NCI-H510A (cell line): ENCODE results near the gene BMP5.
"Not testable (repeated sequence)": the region's sequence is repeated elsewhere in the genome, so short reads cannot be mapped to it uniquely, and the experiment has no call there.

Source experiments
- DNase-seq: peaks from one replicate; lab custom pipeline; 2025; lab: John Stamatoyannopoulos, UW

The BMP5 gene

GRCh38 chr6:55875400-55875799, at the start of gene BMP5:
BMP5 (minus strand) TSS chr6:55875590; CDS start chr6:55874865, 725 bp downstream.
- peak; percentile 74 for DNase-seq

DNA sequence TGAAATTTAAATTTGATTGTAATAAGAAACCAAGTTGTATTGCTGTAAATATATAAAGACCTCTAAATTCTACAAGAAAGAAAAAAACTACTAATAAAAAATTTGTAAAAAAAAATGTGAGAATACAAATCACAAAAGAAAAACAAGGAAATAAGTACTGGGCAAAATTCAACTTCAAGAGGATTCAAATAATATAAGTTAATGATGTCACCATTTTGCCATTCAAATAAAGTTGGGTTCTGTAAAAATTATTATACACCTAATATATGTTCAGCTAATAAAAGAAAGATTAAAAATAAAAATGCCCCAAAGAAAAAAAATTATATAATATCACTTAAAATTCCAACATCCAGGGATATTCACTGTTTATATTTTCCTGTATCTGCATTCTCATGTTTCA, 47.0 kb upstream of the BMP5 start:
- no peak for DNase-seq

GRCh38 chr6:55919716-55920308, 44.4 kb upstream of the BMP5 start:
- no peak for DNase-seq

DNA sequence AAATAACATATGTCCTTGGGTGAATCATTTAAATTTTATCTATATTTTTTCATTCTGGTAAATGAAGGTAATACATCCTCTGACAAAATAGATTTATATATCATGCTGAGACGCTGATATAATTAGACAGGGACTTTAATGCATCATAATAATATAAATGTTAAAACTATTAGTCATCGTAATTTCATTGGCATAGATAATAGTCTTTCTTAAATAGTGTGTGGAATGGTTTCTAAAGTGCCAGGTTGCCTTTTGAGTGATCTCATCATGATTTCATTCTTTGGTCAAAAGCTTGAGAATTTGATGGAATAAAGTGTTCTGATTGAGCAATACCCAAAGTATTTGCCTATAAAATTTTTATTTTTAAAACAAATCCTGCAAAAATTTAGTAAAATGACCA, 43.2 kb upstream of the BMP5 start:
- no peak for DNase-seq

DNA sequence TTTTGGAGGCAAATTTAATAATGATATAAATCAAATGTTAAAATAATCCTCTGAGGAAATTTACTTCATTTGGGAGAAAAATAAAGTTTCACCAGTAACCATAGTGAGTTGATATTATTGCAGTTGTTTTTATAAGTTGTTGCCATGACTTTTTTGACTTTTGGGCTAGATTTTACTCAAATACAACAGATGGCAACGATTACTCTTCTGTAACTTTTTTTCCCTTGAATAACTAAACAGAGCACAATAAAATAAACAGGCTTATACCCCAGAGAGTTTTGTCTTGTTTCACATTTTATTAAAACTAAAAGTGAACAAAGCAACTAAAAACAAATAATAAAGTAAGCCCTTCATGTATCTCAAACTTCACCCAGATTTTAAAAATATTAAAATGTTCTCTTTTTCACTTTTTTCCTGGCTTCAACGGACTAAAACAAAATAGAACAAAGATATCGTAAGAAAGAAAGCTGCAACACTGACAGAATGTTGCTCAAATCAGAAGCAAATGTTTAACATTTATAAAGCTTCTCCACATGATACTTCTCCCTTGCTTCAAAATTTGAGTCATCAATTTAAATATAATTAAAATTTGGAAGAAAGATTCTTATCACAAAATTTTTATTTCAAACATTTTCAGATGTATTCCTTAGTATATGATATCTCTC, 42.5 kb upstream of the BMP5 start:
- DNase-seq: no peak

- no peak for DNase-seq
These were observed 40.8 kb upstream of the BMP5 start for GRCh38 chr6:55916188-55916587.

- DNase-seq: peak; percentile 2
These were observed 38.1 kb upstream of the BMP5 start for GRCh38 chr6:55913228-55914195.

DNA sequence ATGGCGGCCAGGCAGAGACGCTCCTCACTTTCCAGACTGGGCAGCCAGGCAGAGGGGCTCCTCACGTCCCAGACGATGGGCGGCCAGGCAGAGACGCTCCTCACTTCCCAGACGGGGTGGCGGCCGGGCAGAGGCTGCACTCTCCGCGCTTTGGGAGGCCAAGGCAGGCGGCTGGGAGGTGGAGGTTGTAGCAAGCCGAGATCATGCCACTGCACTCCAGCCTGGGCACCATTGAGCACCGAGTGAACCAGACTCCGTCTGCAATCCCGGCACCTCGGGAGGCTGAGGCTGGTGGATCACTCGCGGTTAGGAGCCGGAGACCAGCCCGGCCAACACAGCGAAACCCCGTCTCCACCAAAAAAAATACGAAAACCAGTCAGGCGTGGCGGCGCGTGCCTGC, 35.1 kb upstream of the BMP5 start:
- not testable (repeated sequence) for DNase-seq

- not testable (repeated sequence) for DNase-seq
These were observed 34.5 kb upstream of the BMP5 start for GRCh38 chr6:55909911-55910310.

GRCh38 chr6:55902796-55903195, 27.4 kb upstream of the BMP5 start:
- DNase-seq: no peak

DNA sequence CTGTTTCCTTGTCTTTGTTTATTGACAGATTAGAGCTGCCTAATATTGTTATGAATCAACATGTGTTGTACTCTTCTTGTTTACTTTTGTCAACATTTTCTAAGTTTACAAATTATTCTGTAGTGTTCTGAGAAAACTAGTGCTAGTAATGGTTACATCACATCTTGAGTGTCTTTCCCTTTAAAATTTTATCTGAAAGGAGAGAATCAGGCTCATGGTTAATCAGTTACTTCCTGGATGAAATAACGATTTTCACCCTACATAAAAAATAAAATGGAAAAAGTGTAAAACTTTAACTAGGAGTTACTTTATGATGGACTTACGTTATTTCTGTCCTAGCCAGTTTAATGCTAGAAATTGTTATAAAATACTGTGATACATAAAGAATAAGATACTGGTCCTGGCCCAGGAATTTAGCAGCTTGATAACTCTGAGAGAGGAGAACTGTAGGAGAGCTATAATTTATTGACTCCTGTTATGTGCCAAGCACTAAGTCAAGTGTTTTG, 26.4 kb upstream of the BMP5 start:
- no peak for DNase-seq

- DNase-seq: no peak
These were observed 23.0 kb upstream of the BMP5 start for GRCh38 chr6:55898342-55898741.

- DNase-seq: no peak
These were observed 22.0 kb upstream of the BMP5 start for GRCh38 chr6:55897346-55897745.

DNA sequence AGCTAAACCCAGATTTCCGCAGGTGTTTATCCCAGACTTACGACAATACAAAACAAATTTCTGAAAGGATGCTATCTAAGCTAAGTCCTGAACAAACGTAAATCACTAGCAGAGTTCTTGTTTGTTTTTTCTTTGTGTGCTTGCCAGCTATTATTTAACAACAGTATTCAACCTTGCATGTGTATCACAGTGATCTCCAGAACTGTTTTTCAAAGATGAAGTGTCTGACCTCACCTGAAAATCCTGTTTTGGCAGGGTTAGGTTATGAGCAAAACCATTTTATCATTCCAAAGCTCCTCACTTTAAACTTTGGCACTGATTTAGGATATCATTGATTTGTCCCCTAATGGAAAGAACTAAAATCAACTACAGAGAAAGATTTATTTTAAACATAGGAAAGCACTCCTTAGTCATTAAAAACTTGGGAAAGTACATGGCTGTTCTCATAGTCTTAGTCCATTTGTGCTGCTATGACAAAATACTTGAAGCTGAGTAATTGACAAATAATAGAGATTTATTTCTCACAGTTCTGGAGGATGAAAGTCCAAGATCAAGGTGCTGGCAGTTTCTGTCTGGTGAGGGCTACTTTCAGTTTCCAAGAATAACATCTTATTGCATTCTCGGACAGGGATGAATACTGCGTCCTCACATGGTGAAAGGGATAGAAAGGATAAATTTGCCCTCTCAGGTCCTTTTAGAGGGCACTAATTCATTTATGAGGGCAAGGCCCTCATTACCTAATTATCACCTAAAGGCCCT, 20.8 kb upstream of the BMP5 start:
- peak; percentile 32 for DNase-seq

DNA sequence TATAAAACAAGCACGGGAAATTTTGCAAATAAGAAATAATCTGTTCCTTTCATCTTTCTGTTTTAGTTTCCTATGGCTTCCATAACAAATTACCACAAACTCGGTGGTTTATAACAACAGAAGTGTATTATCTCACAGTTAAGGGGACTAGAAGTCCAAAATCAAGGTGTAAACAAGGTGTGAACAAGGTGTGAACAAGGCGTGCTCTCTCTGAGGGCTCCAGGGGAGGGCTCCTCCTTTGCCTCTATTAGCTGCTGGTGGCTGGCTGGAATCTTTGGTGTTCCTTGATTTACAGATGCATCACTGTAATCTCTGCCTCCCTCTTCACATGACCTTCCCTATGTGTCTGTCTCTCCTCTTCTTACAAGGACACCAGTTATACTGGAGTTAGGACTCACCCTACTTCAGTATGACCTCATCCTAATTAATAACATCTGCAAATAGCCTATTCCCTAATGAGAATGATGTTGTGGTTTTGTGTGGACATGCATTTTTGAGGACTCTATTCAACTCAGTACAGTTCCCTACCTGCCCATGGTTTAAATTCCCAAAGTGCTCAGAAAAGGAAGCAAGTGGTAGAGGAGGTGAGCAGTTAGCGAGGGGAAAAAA, 17.5 kb upstream of the BMP5 start:
- no peak for DNase-seq

DNA sequence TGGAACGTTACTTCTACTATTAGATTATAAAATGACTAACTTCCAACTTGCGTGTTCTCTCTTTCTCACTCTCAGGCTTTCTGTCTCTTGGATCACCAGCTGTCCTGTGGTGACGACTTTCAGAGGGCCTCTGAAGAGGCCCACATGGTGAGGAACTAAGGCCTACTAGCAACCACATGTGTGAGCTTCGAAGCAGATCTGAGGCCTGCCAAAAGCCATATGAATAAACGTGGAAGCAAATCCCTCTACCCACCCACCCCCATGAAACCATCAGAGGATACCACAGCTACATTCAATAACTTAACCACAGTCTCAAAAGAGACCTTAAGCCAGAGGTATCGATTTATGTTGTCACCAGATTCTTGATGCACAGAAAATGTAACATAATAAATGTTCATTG, 13.5 kb upstream of the BMP5 start:
- no peak for DNase-seq

GRCh38 chr6:55886185-55886836, 10.9 kb upstream of the BMP5 start:
- DNase-seq: no peak

- no peak for DNase-seq
These were observed 7.6 kb upstream of the BMP5 start for GRCh38 chr6:55882718-55883569.

DNA sequence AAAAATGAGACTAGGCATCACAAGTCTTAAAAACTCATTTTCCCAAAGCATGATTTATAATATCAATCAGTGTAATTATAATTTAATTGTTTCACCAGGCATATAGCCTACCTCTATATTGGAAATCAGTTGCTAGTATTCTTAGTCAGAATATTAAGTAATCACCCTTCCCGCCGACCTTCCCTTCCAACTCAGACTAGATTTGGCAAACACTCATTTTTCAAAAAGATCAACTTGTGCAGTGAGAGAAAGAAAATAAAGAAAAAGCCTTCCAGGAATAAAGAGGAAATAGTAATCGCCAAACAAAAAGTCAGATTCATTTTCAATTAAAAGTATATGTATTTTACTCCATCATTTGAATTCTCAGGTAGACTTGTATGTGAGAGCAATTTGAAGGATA, 1.9 kb upstream of the BMP5 start:
- DNase-seq: no peak

DNA sequence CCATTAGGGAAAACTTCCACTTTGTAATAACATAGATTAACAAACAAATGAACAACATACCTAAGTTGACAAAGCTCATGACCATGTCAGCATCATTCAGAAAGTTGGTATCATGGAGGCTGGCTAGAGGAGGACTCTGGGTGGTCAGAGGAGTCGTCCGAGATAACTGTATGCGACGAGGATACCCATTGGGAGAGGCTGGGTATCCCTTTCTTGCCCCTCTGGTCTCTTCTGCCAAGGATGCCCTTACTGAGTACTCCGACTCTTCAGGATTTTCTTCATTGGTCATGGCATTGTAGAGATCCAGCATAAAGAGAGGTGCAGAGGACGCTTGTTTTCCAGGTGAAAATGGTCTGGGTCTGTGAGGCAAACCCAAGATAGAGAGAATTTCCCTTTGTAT, 1.1 kb downstream of the BMP5 start:
- DNase-seq: no peak
